DMS53 (cell line): ENCODE results near the gene PLXND1.
A peak's percentile ranks its signal among the peaks of the same experiment; 100 is the strongest.
"Not testable (repeated sequence)": the region's sequence is repeated elsewhere in the genome, so short reads cannot be mapped to it uniquely, and the experiment has no call there.

Source experiments
- DNase-seq: peaks from one replicate; lab custom pipeline; 2025; lab: John Stamatoyannopoulos, UW

Gene PLXND1, protein sequence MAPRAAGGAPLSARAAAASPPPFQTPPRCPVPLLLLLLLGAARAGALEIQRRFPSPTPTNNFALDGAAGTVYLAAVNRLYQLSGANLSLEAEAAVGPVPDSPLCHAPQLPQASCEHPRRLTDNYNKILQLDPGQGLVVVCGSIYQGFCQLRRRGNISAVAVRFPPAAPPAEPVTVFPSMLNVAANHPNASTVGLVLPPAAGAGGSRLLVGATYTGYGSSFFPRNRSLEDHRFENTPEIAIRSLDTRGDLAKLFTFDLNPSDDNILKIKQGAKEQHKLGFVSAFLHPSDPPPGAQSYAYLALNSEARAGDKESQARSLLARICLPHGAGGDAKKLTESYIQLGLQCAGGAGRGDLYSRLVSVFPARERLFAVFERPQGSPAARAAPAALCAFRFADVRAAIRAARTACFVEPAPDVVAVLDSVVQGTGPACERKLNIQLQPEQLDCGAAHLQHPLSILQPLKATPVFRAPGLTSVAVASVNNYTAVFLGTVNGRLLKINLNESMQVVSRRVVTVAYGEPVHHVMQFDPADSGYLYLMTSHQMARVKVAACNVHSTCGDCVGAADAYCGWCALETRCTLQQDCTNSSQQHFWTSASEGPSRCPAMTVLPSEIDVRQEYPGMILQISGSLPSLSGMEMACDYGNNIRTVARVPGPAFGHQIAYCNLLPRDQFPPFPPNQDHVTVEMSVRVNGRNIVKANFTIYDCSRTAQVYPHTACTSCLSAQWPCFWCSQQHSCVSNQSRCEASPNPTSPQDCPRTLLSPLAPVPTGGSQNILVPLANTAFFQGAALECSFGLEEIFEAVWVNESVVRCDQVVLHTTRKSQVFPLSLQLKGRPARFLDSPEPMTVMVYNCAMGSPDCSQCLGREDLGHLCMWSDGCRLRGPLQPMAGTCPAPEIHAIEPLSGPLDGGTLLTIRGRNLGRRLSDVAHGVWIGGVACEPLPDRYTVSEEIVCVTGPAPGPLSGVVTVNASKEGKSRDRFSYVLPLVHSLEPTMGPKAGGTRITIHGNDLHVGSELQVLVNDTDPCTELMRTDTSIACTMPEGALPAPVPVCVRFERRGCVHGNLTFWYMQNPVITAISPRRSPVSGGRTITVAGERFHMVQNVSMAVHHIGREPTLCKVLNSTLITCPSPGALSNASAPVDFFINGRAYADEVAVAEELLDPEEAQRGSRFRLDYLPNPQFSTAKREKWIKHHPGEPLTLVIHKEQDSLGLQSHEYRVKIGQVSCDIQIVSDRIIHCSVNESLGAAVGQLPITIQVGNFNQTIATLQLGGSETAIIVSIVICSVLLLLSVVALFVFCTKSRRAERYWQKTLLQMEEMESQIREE (N-terminal part only)

DNA sequence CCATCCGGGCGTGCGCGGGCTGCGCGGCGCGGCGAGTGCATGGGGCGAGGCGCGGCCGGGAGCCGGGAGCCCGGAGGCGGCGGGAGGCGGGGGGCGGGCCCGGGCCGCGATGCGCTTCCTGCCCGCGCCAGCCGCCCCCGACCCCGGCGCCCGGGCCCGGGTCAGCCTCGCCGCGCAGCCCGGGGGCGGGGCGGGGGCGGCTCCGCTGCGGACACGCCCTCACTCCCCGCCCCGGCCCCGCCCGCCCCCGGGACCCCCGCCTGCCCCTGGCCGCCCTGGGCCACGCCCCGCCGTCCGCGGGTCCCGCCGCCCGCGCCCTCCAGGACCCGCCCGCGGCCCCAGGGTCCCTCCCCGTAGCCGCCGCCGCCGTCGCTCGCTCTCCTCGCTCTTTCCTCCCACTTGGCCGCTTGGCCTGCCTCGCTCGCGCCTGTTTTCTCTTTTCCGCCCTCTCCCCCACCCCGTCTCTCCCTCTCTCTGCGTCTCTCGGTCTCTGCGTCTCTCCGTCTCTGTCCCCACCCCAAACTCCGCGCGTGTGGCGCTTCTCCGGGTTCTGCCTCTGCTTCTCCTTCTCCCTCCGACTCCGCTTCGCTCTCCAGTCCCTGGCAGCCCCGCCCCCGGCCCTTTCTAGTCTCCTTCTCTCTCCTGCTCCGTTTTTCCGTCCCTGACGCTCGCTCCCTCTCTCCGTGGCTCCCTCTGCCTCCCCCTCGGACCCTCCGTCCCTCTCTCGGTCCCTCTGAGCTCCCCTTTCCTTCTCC is at the start of gene PLXND1:
TSS of gene PLXND1 (minus strand) at position 41 of the 755 bp plus-strand sequence. CDS start at position 4, 37 bp downstream.
- peak; percentile 87 for DNase-seq

DNA sequence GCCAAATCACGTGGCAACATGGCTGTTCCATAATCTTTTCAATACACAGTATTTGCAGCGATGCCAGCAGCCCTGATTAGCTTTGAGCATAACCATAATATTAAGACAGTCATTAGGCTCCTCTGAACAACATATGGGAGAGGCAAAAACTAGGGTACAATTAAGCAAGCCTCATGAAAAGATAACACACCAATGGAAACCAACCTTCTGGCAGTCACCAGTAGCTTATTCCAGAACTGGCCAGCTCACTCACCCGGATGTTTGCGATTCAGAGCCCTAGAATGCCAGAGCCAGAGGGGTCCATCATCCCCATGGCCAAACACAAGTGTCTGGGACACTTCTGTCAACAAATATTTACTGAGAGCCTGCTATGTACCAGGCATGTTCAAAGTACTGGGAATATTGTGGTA is 48.8 kb upstream of the PLXND1 start:
- DNase-seq, result no peak

DNA sequence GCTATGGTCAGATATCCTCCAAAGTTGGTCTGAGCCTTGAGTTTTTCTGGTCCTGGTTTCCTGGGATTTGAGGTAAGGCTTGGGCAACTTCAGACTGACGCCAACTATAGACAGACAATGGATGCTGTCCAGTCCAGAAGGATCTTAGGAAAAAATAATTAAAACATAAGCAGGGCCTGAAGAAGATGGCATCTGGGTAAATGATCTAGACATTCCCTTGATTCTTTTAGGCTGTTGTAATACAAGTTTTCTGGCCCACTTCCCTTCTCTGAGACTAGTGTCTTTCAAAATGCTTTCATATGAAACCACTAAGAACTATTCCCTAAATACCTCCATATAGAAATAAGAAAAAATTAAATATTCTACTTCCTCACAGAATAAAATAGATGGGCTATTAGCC is 47.7 kb upstream of the PLXND1 start:
- DNase-seq, result no peak

DNA sequence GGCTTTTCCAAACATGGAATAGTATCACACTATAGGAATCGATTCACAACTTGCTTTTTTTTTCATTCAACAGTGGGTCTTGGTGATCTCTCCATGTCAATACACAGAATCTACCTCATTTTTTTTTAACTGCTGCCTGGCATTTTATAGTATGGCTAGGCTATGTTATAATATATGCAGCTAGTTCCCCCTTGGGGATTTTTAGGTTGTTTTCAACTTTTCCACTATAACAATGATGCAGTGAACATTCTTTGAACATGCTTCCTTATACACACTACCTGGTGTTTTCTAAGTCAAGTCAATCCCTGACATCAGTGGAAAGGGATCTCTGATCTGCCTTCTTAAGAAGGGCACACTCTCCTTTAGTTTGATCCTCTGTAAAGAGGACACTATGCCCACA is 46.5 kb upstream of the PLXND1 start:
- DNase-seq, result no peak

DNA sequence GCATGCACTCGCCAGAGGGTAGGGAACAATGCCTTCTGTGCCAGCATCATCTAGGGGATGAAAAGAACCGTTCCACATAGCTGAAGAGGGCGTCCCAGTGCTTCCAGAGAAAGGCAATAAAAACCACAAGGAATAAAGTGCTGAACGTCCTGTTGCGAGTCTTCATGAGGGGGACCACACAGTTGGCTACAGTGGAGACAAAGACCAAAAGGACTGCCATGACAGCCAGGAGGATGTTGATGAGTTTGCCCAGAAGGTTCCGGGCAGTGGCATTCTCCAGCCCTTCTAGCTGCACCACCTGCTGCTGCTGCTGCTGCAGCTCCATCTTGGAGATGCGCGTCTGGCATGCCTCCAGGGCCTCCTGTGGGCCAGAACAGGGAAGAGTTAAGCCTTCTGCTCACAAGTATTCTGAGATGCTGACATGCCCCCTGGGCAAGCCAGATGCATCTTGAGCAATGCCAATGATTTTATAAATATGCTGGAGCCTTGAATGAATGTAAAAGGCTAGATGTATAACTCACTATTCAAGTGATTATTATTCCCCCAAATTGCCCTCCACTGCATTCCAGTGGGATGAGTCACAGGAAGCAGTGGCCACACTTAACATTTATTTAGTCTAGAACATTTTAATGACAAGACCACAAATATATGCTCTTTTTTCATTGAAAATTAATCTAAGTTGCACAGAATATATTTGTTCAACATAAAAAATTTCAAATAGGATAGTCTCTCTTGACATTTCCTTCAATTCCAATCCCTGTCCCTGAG is 45.1 kb upstream of the PLXND1 start:
- DNase-seq, result no peak

DNA sequence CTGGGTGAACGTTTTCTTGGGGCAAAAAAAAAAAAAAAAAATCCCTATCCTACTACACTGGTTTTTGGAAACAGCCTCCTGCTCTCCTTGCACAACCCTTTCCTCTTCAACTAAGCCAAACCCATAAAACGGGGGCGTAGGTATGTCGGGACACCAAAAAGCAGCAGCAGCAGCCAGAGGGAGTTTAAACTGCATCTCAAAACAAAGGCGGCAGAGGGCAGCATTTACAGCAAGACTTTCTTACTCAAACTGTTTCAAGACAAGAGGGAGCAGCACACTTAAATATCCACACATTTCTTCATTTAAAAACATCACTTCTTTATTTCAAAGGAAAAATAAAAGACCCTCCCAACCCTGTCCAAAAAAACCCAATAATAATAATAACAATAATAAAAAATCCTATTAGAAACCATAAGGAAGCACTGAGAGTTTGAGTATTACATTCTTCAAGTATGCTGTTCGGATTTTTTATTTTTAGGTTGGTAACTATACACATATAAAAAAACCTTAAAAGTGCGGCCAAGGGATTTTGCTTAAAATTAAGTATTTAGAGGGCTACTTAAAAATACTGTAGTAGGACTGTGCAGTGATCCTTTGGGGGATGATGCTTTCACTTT is 43.9 kb upstream of the PLXND1 start:
- peak; percentile 59 for DNase-seq

DNA sequence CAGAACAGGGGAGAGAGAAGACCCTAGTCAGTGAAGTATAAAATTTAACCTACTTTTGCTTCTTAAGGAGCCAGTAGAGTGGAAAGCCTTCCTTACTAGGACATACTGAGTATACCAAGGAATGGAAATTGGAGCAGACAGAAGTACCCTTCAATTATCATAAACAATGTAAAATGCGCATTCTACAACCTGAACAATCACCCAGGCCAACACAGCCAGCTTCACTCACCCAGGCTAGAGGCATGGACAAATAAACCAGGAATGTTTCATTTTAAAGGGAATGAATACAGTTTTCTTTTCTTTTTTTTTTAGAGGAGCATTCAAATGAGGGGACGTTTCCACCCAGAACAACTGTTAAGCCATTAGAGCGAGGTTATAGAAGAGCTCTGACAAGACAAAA is 41.9 kb upstream of the PLXND1 start:
- no peak for DNase-seq

DNA sequence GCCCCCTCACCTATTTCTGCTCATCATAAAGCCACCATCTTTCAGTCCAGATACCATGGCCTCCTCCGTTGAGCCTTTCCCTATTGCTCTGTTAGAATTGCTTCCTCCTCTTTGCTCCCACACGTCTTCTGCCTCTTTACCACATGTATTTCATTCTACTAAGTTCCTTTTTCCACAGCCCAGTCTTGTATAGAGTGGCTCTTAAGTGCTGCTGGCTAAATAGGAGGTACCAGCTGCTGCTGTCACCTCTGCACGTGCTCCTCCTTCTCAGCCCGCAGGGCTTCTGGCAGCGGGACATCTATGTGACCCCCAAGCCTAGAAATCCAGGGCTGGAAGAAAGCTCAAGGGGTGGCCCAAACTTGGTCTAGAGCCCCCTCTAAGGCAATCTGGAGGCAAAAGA is 38.8 kb upstream of the PLXND1 start:
- no peak for DNase-seq

DNA sequence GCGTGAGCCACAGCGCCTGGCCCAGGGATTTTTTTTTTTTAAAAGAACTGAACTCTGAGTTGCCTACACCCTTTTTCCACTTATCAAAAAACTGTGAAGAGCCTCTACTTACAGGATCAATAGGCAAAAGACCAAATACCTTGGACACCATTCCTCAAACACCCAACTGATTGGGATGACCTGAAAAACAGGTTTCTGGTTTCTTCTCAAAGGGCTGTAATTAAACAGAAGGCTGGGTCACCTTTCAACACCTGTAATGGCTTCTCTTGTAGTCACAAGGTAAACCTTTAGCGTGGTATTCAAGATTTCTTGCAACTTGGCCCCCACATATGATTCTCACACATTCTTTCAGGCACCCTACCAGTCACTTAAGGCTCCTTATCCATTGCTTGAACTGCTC is 38.4 kb upstream of the PLXND1 start:
- peak; percentile 40 for DNase-seq

DNA sequence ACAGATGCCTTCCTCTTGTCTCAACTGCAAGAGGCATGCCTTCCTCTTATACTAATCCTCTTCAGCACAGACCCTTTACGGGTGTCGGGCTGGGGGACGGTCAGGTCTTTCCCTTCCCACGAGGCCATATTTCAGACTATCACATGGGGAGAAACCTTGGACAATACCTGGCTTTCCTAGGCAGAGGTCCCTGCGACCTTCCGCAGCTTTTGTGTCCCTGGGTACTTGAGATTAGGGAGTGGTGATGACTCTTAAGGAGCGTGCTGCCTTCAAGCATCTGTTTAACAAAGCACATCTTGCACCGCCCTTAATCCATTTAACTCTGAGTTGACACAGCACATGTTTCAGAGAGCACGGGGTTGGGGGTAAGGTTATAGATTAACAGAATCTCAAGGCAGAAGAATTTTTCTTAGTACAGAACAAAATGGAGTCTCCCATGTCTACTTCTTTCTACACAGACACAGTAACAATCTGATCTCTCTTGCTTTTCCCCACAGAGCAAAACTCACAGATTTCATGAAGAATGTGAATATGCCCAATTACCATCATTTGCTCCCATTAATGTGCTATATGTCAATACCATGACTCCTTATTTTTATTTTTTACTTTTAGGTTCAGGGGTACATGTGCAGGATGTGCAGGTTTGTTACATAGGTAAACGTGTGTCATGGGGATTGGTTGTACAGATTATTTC is 35.2 kb upstream of the PLXND1 start:
- DNase-seq, result not testable (repeated sequence)

DNA sequence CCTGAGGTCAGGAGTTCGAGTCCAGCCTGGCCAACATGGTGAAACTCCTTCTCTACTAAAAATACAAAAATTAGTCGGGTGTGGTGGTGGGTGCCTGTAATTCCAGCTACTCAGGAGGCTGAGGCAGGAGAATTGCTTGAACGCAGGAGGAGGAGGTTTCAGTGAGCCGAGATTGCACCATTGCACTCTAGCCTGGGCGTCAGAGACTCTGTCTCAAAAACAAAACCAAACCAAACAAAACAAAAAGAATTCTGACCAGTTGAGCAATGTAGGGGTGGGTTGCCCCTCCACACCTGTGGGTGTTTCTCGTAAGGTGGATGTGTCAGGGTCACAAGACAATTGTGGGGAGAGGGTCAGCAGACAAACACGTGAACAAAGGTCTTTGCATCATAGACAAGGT is 34.5 kb upstream of the PLXND1 start:
- DNase-seq, result not testable (repeated sequence)

DNA sequence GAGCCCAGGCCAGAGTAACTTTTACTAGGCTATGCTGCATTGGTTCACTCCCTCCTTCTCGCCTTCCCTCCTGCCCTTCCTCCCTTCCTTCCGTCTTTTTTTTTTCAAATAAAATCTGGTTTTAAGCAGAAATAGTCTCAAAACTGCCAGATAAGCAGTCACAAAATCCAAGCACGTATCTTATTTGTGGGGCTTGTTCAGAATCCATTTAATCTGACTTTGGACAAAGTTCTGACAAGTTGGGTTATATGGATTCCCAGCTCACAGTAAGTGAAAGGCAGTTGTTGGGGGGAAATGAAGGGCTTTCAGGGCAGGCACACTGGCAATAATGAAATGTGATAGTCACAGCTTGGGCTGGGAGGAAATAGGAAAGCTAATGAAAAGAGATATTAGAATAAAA is 32.0 kb upstream of the PLXND1 start:
- no peak for DNase-seq

DNA sequence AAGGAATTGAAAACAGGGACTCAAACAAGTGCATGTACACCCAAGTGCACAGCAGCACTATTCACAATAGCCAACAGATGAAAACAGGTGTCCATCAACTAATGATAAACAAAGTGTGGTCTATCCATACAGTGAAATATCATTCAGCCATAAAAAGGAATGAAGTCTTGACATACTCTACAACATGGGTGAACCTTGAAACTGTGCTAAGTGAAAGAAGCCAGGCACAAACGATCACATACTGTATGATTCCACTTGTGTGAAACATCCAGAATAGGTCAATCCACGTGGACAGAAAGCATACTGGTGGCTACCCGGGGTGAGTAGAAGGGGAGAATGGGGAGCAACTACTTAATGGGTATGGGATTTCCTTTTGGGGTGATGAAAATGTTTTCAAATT is 29.6 kb upstream of the PLXND1 start:
- no peak for DNase-seq

DNA sequence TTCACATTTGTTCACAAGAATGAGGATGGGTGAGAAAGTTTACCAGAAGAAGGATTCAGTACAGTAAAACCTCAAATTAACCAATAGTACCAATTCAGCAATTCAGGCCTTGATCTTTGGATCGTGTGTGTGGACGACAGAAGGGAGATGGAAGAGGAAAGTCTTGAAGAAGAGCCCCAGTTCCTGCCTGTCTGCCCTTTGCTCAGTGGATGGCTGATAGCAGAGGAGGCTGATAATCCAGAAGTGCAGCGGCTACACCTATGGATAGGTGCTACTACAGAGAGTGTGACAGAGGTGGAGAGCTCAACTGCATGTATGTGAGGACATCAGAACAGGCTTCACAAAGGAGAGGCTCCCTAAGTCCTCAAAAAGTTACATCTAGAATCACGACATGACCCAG is 29.2 kb upstream of the PLXND1 start:
- DNase-seq, result no peak

DNA sequence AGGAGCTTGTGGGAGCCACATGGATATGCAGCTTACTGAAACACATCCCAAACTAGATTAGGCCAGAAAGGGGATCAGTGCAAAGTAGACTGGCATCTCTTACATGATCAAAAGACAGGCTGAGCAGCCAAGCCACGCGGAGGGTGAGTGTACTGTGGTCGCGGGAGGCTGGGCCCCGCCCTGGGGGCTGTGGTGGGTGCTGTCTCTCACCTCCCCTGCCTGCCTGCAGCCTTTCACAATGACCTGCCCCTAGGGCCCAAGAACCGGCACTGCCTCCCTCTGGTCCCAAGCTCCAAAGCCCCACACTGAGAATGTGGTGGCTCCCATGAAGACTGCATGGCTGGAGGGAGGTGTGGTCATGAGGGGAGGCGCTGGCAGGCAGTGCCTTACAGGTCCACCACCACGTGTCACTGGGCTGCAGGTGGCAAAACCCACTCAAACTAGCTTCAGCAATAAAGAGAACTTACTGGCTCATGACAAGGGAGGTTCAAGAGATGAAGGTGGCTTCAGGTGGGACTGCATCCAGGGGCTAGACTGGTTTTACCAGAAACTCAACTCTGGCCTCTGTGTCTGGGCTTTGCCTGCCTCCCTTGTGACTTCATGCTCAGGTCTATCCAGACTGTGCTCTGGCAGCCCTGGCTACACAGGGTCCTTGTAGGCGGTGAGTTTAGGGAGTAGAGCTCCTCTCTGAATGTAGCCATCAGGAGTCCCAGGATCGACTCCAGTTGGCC is 27.4 kb upstream of the PLXND1 start:
- no peak for DNase-seq

DNA sequence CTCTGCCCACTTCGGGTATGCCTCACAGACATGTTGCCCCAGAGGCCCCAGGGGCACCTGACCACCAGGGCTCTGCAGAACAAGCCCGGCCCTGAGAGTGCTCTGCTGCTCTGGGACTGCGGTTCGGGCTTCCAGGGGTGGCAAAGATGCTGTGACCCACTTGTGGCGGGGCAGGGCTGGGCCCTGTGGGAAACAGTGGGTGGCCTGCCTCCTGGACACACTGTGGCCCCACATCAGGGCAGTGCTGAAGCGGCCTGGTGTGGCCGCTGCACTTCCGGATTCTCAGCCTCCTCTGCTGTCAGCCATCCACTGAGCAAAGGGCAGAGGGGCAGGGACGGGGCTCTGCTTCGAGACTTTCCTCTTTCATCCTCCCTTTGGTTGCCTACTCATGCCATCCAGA is 26.5 kb upstream of the PLXND1 start:
- DNase-seq, result no peak

DNA sequence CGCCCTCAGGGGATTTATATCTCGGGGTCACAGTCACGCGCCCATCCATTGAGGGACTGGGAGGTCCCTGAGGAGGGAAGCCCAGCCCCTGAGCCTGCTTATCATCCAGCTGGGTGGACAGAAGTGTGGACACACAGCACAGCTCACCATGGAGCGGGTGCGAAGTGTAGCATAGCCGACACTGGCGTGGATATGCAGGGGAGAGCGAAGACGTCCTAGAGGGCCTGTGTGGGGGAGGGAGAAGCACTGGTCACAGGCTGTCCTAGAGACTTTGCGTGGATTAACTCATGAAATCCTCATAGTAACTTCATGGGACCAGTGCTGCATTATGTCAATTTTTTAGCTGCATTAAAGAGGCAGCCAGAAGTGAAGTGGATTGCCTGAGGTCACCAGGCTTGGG is 26.1 kb upstream of the PLXND1 start:
- DNase-seq, result no peak

DNA sequence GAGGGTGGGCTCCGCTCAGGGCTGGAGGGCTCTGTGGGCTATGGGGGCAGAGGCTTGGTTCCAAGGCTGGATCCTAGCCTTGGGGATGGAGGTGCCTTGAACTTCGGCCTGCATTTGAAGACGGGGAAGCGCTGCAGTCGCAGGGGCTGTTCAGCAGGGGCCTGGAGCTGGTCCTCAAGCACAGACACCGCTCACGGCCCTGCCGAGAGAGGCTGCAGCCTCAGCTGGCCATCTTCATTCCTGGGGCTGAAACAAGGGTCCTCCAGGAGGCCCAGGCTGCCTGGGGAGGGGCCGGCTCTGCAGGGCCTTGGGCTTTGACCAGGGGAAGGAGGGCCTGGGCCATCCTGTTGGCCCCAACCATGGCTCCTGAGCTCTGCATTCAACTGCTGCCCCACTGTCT is 25.6 kb upstream of the PLXND1 start:
- no peak for DNase-seq

DNA sequence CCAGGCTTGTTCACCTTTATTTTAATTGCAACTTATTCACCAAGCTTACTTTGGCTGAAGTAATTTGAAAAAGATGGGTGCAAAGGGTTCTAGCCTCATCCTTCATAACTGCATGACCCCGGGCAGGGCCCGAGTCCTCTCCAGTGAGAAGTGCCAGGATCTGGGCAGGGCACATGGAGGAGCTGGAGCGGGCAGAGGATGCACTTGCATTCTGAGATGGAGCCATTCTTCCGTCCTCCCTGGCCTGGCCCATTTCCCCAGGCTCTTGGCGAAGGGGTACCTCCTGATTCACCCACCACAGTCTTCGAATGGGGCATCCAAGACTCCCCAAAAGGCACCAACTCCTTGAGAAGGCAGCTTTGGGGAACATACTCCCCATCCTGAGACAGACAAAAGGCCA is 22.5 kb upstream of the PLXND1 start:
- DNase-seq, result no peak
